SK-N-SH (cell line): Measurements from ENCODE around the gene AJM1. TPM values are rescaled to one million over a fixed set of nuclear protein-coding genes. Genes with fewer than 3 reads are reported as not detected.

Experiments used
- CTCF ChIA-PET: fragments of 300-600, 350-600 bp; formaldehyde crosslinking; extraction: SDS; loops from one replicate; lab custom pipeline; 2021; lab: Yijun Ruan, JAX
- POLR2A ChIA-PET: fragments of 350-600 bp; sonication (Branson Sonifier 250); formaldehyde crosslinking; extraction: SDS; loops from one replicate; lab custom pipeline; 2020; ENCODE audit warnings: antibody characterized with exemption, inconsistent platforms; lab: Yijun Ruan, JAX
- DNase-seq: peaks from one replicate; pipeline ENCODE4 v3.0.0; 2012
- H2AFZ ChIP-seq: fragments of 200-600 bp; sonication (generic); 2 replicates; pipeline ENCODE4 v1.8.1; 2016; ENCODE audit warnings: antibody characterized with exemption, mild to moderate bottlenecking, low read depth
- H3F3A ChIP-seq: fragments of 200-600 bp; sonication (generic); replicated peaks from 2 replicates; pipeline ENCODE3; 2016; ENCODE audit warnings: antibody characterized with exemption, mild to moderate bottlenecking; ENCODE audit not compliant: insufficient read depth
- H3K27ac ChIP-seq, 2 experiments: fragments of 200-500 bp in 1 of 2; fragments of 200-600 bp in 1 of 2; sonication (Bioruptor generic) in 1 of 2; sonication (generic), shearing (Covaris generic) in 1 of 2; 2 replicates each; pipeline versions ENCODE4 v1.5.1 to v1.6.1; 2014 to 2016; ENCODE audit warnings: low read depth in 2 of 2, inconsistent platforms in 1 of 2, low read length in 1 of 2, mild to moderate bottlenecking in 1 of 2, mixed read lengths in 1 of 2
- H3K27me3 ChIP-seq: fragments of 200-600 bp; sonication (generic), shearing (Covaris generic); 2 replicates; pipeline ENCODE4 v1.6.1; 2016; ENCODE audit warnings: mixed run types; ENCODE audit not compliant: insufficient read depth
- H3K36me3 ChIP-seq, 2 experiments: fragments of 200-500 bp in 1 of 2; fragments of 200-600 bp in 1 of 2; sonication (Bioruptor generic) in 1 of 2; sonication (generic) in 1 of 2; replicated peaks in 1 of 2; 2 replicates each; pipeline versions ENCODE3 to v1.5.1; 2014 to 2016; ENCODE audit warnings: low read length in 1 of 2, mild to moderate bottlenecking in 1 of 2; ENCODE audit not compliant: insufficient read depth in 2 of 2, control insufficient read depth in 1 of 2
- H3K4me1 ChIP-seq, 2 experiments: fragments of 200-500 bp in 1 of 2; fragments of 200-600 bp in 1 of 2; sonication (Bioruptor generic) in 1 of 2; sonication (generic), shearing (Covaris generic) in 1 of 2; 2 replicates each; pipeline versions ENCODE4 v1.5.1 to v1.6.1; 2014 to 2016; ENCODE audit warnings: low read depth in 1 of 2, low read length in 1 of 2, mixed run types in 1 of 2; ENCODE audit not compliant: insufficient read depth in 2 of 2, control insufficient read depth in 1 of 2
- H3K4me2 ChIP-seq: fragments of 200-600 bp; sonication (generic), shearing (Covaris generic); 2 replicates; pipeline ENCODE4 v1.6.1; 2017; ENCODE audit warnings: mixed run types
- H3K4me3 ChIP-seq, 2 experiments: fragments of 200-500 bp in 1 of 2; fragments of 200-600 bp in 1 of 2; sonication (Bioruptor generic) in 1 of 2; sonication (generic), shearing (Covaris generic) in 1 of 2; 2 replicates each; pipeline versions ENCODE4 v1.5.1 to v1.8.1; 2014 to 2016; ENCODE audit warnings: low read depth in 2 of 2, inconsistent platforms in 1 of 2, low read length in 1 of 2, mild to moderate bottlenecking in 1 of 2, mixed read lengths in 1 of 2, moderate library complexity in 1 of 2
- H3K79me2 ChIP-seq: fragments of 200-600 bp; sonication (generic); 2 replicates; pipeline ENCODE4 v1.8.1; 2017; ENCODE audit warnings: mild to moderate bottlenecking; ENCODE audit not compliant: insufficient read depth
- H3K9ac ChIP-seq: fragments of 200-600 bp; sonication (generic); 2 replicates; pipeline ENCODE4 v1.6.1; 2017; ENCODE audit warnings: mixed run types
- H3K9me2 ChIP-seq: fragments of 200-600 bp; sonication (generic); 2 replicates; pipeline ENCODE4 v1.6.1; 2017; ENCODE audit warnings: mixed run types
- H3K9me3 ChIP-seq: fragments of 200-600 bp; sonication (generic); 2 replicates; pipeline ENCODE4 v1.6.1; 2017; ENCODE audit warnings: mixed run types, mild to moderate bottlenecking, moderate library complexity
- H4K20me1 ChIP-seq: fragments of 200-600 bp; sonication (generic); 2 replicates; pipeline ENCODE4 v1.6.1; 2017; ENCODE audit warnings: mild to moderate bottlenecking, mixed run types; ENCODE audit not compliant: insufficient read depth
- CHD2 ChIP-seq: fragments of 150-350 bp; IDR thresholded peaks from 2 replicates; pipeline ENCODE4 v1.6.1; 2018; ENCODE audit warnings: low read length; ENCODE audit not compliant: partially characterized antibody
- EP300 ChIP-seq, 2 experiments: IDR thresholded peaks; 2 replicates each; pipeline versions ENCODE4 v1.4.0 to v1.6.1; 2012; ENCODE audit warnings: borderline replicate concordance in 1 of 2, low read depth in 1 of 2, low read length in 1 of 2
- FOSL2 ChIP-seq: IDR thresholded peaks from 2 replicates; pipeline ENCODE4 v1.4.0; 2012; ENCODE audit warnings: low read depth, mild to moderate bottlenecking, moderate library complexity, borderline replicate concordance
- MEF2A ChIP-seq: IDR thresholded peaks from 2 replicates; pipeline ENCODE4 v1.4.0; 2012; ENCODE audit warnings: low read depth, borderline replicate concordance
- RAD21 ChIP-seq: IDR thresholded peaks from 2 replicates; pipeline ENCODE4 v1.6.1; 2012; ENCODE audit warnings: mild to moderate bottlenecking, low read length
- RCOR1 ChIP-seq: fragments of 150-350 bp; IDR thresholded peaks from 2 replicates; pipeline ENCODE4 v1.6.1; 2017; ENCODE audit warnings: antibody characterized with exemption, low read length
- RFX5 ChIP-seq: IDR thresholded peaks from 2 replicates; pipeline ENCODE4 v1.6.1; 2012; ENCODE audit warnings: mild to moderate bottlenecking, improper control_type of control experiment, low read length
- RXRA ChIP-seq: IDR thresholded peaks from 2 replicates; pipeline ENCODE4 v1.4.0; 2012; ENCODE audit warnings: low read depth, mild to moderate bottlenecking, borderline replicate concordance
- TEAD4 ChIP-seq: IDR thresholded peaks from 2 replicates; pipeline ENCODE4 v1.4.0; 2012; ENCODE audit warnings: mild to moderate bottlenecking, borderline replicate concordance; ENCODE audit not compliant: insufficient read depth
- USF2 ChIP-seq: fragments of 150-350 bp; IDR thresholded peaks from 2 replicates; pipeline ENCODE4 v1.6.1; 2017; ENCODE audit warnings: antibody characterized with exemption, low read length, low read depth, borderline replicate concordance
- YY1 ChIP-seq: IDR thresholded peaks from 2 replicates; pipeline ENCODE4 v1.4.0; 2012; ENCODE audit warnings: low read depth, mild to moderate bottlenecking
- WGBS: methylation state at CpG from one replicate; pipeline ENCODE4 v1.1.6; 2017; ENCODE audit warnings: low lambda C conversion rate; 5-methylcytosine and 5-hydroxymethylcytosine counted together
- polyA plus RNA-seq, 3 experiments: library from polyadenylated mRNA; depleted of rRNA; stranded (reverse); fragments of >200 nt; gene quantifications; 2 replicates each; pipeline ENCODE4 v1.2.3, GENCODE V29; 2012

AJM1 gene
- polyA plus RNA-seq, 1 of the 3 experiments (the other 2 are of a cell fraction), result 2.4 TPM

- TF ChIP-seq RFX5 (no peak), EP300 (IDR thresholded peaks at IDR 0.05; ENCODE audit: borderline replicate concordance in 1 of 2, low read depth in 1 of 2, low read length in 1 of 2) (no peak), FOSL2 (no peak), RCOR1 (no peak), RAD21 (no peak)
- no peak for DNase-seq
- Histone ChIP-seq H3K9me3 (no peaks in the 10 kb centered on the region), H3K27me3 (no peaks in the 10 kb centered on the region), H3K4me1 (peaks cover 20 to 24% of the 10 kb centered on the region in 2 experiments; a peak in 3 of 4 replicates), H3K4me3 (no peak overlapping the region), H3K79me2 (peaks cover 32% of the 10 kb centered on the region), H3F3A (no peaks in the 10 kb centered on the region), H3K27ac (no peak overlapping the region), H3K4me2 (peak overlapping the region; percentile 96; the same call in 1 of the 2 replicates), H3K9ac (no peak overlapping the region), H2AFZ (no peak overlapping the region), H4K20me1 (peaks cover 19% of the 10 kb centered on the region), H3K9me2 (no peaks in the 10 kb centered on the region), H3K36me3 (peaks cover 8 to 17% of the 10 kb centered on the region in 2 experiments)
- 93% methylated on average over 5 of the region's 10 CpGs for whole genome bisulfite sequencing
- ChIA-PET POLR2A (interaction anchor here (3.2 kb wide), 1 partner anchor 36 kb away, joined by 10 read pairs; the partner anchor contains the start of gene AJM1), CTCF (interaction anchor here (0.8 to 2.3 kb wide), 7 partner anchors 14 to 39 kb away, joined by 3 to 15 read pairs (median 6); partner anchors contain the start of genes AJM1 and TMEM141)
Observed at GRCh38 chr9:136806067-136806466, 36.2 kb upstream of the AJM1 start.

- Histone ChIP-seq H3F3A (no peaks in the 10 kb centered on the region), H3K9ac (peak overlapping the region; percentile 69), H3K4me3 (peak overlapping the region; percentile 79 to 96), H4K20me1 (peaks cover 23% of the 10 kb centered on the region), H3K4me1 (peaks cover 20 to 22% of the 10 kb centered on the region in 2 experiments; a peak in 3 of 4 replicates)
- DNase-seq, result no peak
- POLR2A ChIA-PET, result interaction anchor here (0.7 to 3.2 kb wide), 4 partner anchors 8 to 41 kb away, joined by 3 to 10 read pairs (median 4); partner anchors contain the start of gene AJM1
- TF ChIP-seq YY1 (no peak), FOSL2 (no peak), USF2 (no peak), CHD2 (no peak), TEAD4 (no peak), MEF2A (no peak), RXRA (no peak)
- TF ChIP-seq, all 33 proteins: peak for 0
- Histone ChIP-seq H3K4me2 (peak overlapping the region; percentile 96), H3K36me3 (peaks cover 8 to 17% of the 10 kb centered on the region in 2 experiments), H3K9me3 (no peaks in the 10 kb centered on the region), H2AFZ (0 out of 2 replicates have a peak overlapping the region, but pooled peaks have one; percentile 79), H3K9me2 (no peaks in the 10 kb centered on the region), H3K79me2 (peaks cover 38% of the 10 kb centered on the region), H3K27me3 (no peaks in the 10 kb centered on the region), H3K27ac (peak overlapping the region in 1 of 2 experiments; percentile 86; a peak in 1 of 4 replicates)
- 50% methylated on average over 14 of the region's 25 CpGs for WGBS
- CTCF ChIA-PET, result interaction anchor here (0.9 to 2.3 kb wide), 7 partner anchors 8 to 222 kb away, joined by 3 to 15 read pairs (median 4); partner anchors contain the start of gene AJM1
Observed at GRCh38 chr9:136806631-136807201, 35.6 kb upstream of the AJM1 start.
